ENCODE measurements around the gene LIMK2.
"Not testable (repeated sequence)": the region's sequence is repeated elsewhere in the genome, so short reads cannot be mapped to it uniquely, and the experiment has no call there.

Gene LIMK2

DNA sequence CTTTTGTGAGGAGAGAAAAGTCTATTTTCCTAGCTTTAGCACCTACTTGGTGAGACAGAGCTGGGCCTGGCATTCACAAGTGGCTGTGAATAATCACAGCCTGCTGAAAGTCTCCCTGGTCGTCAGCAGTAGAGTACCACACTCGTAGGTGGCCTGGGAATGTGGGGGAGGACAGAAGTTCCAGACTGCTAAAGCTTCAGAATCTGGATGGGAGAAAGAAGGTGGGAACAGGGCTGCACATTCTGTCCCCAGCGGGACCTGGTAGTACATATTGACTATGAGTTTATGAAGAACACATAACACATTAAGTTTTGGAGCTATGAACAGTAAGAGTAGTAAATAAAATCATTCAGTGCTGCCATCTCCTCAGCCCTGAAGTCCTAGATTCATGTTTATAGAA is 19.0 kb upstream of the LIMK2 start:
- no peak for TF ChIP-seq CTCF (IDR thresholded peaks at IDR 0.05)
- H3K9me3 Mint-ChIP-seq = no peaks in the 10 kb centered on the region
- DNase-seq = no peak
- H3K36me3 Mint-ChIP-seq (ENCODE audit: low read depth) = peaks cover 32% of the 10 kb centered on the region
- peak overlapping the region; percentile 63 for H3K27ac Mint-ChIP-seq
- H3K4me1 Mint-ChIP-seq = peaks cover 14% of the 10 kb centered on the region
- H3K4me3 Mint-ChIP-seq = no peak overlapping the region
- H3K27me3 Mint-ChIP-seq (ENCODE audit: low read depth, poor library complexity) = no peaks in the 10 kb centered on the region

DNA sequence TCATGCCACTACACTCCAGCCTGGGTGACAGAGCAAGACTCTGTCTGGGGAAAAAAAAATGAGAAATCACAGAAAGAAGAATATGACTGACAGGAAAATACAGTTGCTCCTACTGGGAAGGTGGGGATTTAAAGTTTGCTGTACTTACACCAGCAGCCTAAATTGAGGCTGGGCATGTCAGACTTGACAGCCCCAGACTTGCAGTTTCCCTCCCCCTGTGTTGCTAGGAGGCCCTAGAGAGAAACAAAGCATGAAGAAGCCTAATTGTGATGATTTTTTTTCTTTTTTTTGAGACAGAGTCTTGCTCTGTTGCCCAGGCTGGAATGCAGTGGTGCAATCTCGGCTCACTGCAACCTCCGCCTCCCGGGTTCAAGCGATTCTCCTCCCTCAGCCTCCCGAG is 17.4 kb upstream of the LIMK2 start:
- H3K4me1 Mint-ChIP-seq = peaks cover 14% of the 10 kb centered on the region
- H3K9me3 Mint-ChIP-seq; DNase-seq; H3K27ac Mint-ChIP-seq; H3K27me3 Mint-ChIP-seq (ENCODE audit: low read depth, poor library complexity); H3K4me3 Mint-ChIP-seq: not testable (repeated sequence)
- H3K36me3 Mint-ChIP-seq (ENCODE audit: low read depth) = peaks cover 34% of the 10 kb centered on the region

GRCh38 chr22:31199187-31199586 is 12.9 kb upstream of the LIMK2 start:
- TF ChIP-seq CTCF (IDR thresholded peaks at IDR 0.05) = no peak
- no peak overlapping the region for H3K27ac Mint-ChIP-seq
- no peaks in the 10 kb centered on the region for H3K4me1 Mint-ChIP-seq
- H3K4me3 Mint-ChIP-seq = no peak overlapping the region
- no peaks in the 10 kb centered on the region for H3K9me3 Mint-ChIP-seq
- DNase-seq = no peak
- H3K27me3 Mint-ChIP-seq (ENCODE audit: low read depth, poor library complexity) = no peaks in the 10 kb centered on the region
- H3K36me3 Mint-ChIP-seq (ENCODE audit: low read depth) = peaks cover 37% of the 10 kb centered on the region

GRCh38 chr22:31204352-31204984 is 7.6 kb upstream of the LIMK2 start:
- DNase-seq; H3K4me3 Mint-ChIP-seq; H3K9me3 Mint-ChIP-seq; H3K27me3 Mint-ChIP-seq (ENCODE audit: low read depth, poor library complexity): not testable (repeated sequence)
- peaks cover 11% of the 10 kb centered on the region for H3K4me1 Mint-ChIP-seq
- H3K27ac Mint-ChIP-seq = peak overlapping the region; percentile 71
- H3K36me3 Mint-ChIP-seq (ENCODE audit: low read depth) = peaks cover 38% of the 10 kb centered on the region

DNA sequence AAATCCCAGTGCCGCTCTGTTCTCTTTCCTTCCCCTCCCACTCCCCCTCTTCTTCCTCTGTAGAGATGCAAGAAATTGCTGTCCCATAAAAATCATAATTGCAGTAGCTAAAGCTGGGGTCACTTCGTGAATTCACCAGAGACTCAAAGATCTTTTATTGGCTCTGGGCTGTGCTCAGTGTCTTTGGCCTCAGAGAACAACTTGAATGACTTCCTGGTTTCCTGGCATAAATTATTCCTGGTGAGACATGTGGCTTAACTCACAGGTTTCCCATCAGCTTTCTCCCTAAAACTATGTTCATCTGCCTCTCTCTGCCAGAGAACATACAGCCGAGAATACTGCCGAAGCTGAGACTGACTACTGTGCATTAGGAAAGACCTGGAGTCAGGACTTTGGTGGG is 7.0 kb upstream of the LIMK2 start:
- not testable (repeated sequence) for H3K4me3 Mint-ChIP-seq; H3K9me3 Mint-ChIP-seq; DNase-seq; H3K27me3 Mint-ChIP-seq (ENCODE audit: low read depth, poor library complexity)
- Mint-ChIP-seq H3K27ac (peak overlapping the region; percentile 93), H3K36me3 (ENCODE audit: low read depth) (peaks cover 37% of the 10 kb centered on the region), H3K4me1 (peaks cover 11% of the 10 kb centered on the region)

- H3K4me1 Mint-ChIP-seq = peaks cover 17% of the 10 kb centered on the region
- not testable (repeated sequence) for DNase-seq; H3K9me3 Mint-ChIP-seq; H3K27me3 Mint-ChIP-seq (ENCODE audit: low read depth, poor library complexity); H3K4me3 Mint-ChIP-seq
- H3K27ac Mint-ChIP-seq = peak overlapping the region; percentile 77
- H3K36me3 Mint-ChIP-seq (ENCODE audit: low read depth) = peaks cover 37% of the 10 kb centered on the region
Observed at GRCh38 chr22:31206460-31206859, 5.6 kb upstream of the LIMK2 start.

DNA sequence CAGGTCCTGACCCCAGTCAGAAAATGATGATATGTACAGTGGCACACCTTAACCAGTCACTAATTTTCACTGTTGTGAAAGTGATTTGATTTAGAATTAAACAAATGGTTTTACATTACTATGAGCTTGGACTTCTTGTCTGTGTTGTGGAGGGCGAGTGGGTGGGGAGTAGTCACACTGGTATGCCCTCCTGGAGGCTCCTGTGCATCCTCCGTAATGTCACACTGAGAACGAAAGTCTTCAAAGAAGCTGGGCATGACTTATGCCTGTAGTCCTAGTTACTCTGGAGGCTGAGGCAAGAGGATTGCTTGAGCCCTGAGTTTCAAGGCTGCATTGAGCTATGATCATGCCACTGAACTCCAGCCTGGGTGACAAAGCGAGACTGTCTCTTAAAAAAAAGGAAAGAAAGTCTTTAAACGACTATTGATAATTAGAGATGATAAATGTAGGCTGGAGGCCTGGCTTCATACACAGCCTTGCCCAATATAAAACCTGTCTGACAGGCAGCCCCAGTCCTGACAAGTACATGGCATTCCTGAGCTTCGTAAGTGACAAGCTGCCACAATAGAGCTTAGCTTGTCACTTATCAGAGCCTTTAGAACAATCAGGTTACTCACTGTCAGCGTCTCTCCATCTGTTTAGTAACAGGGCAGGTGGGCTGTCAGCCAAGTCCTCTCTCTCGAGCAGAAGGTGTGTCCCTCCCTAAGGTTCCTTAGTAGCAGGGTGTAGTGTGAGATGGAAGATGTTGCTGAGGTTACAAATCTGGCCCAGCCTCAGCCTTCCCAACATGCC is 5.0 kb upstream of the LIMK2 start:
- H3K9me3 Mint-ChIP-seq = no peaks in the 10 kb centered on the region
- peak overlapping the region; percentile 18 for H3K27ac Mint-ChIP-seq
- TF ChIP-seq CTCF (IDR thresholded peaks at IDR 0.05) = no peak
- no peak overlapping the region for H3K4me3 Mint-ChIP-seq
- H3K4me1 Mint-ChIP-seq = peaks cover 20% of the 10 kb centered on the region
- peaks cover 35% of the 10 kb centered on the region for H3K36me3 Mint-ChIP-seq (ENCODE audit: low read depth)
- H3K27me3 Mint-ChIP-seq (ENCODE audit: low read depth, poor library complexity) = peaks cover 3% of the 10 kb centered on the region
- DNase-seq = no peak
